Measurements from ENCODE around the gene ATP5PD. TPM values are rescaled to one million over a fixed set of nuclear protein-coding genes. Genes with fewer than 3 reads are reported as not detected.
A peak's percentile ranks its signal among the peaks of the same experiment; 100 is the strongest.

ATP5PD gene
- total and polyA plus RNA-seq, 2 of the 13 experiments (the other 11 are each of a cell fraction or from before 2014, with no cell fraction given), result 158 to 428 TPM

- TF ChIP-seq HNF1A (IDR thresholded peaks at IDR 0.05; ENCODE audit: low read depth) (no peak), HNF1A (CRISPR knock-in tag; IDR thresholded peaks at IDR 0.05; ENCODE audit: borderline replicate concordance) (peak; percentile 71), EED (CRISPR knock-in tag; IDR thresholded peaks at IDR 0.05) (peak; percentile 13; the same call in 1 of the 2 replicates), MEIS1 (CRISPR knock-in tag; IDR thresholded peaks at IDR 0.05; ENCODE audit: borderline replicate concordance) (peak; percentile 93), ZNF17 (CRISPR knock-in tag; IDR thresholded peaks at IDR 0.05) (no peak), ADNP (CRISPR knock-in tag; IDR thresholded peaks at IDR 0.05) (no peak), PTBP1 (IDR thresholded peaks at IDR 0.05; ENCODE audit: low read depth, low read length, poor library complexity, severe bottlenecking) (peak; percentile 95), ZNF160 (CRISPR knock-in tag; IDR thresholded peaks at IDR 0.05) (no peak; the same call in none of the 2 replicates), ZNF572 (CRISPR knock-in tag; IDR thresholded peaks at IDR 0.05) (peak; percentile 95), ZNF350 (CRISPR knock-in tag; IDR thresholded peaks at IDR 0.05; ENCODE audit: borderline replicate concordance, low read depth) (peak; percentile 89), ATF3 (CRISPR knock-in tag; IDR thresholded peaks at IDR 0.05) (no peak), CEBPB (IDR thresholded peaks at IDR 0.05; ENCODE audit: borderline replicate concordance, low read depth, low read length) (peak; percentile 74), SALL1 (CRISPR knock-in tag; IDR thresholded peaks at IDR 0.05) (peak; percentile 87; the same call in 1 of the 2 replicates), MAFG (CRISPR knock-in tag; IDR thresholded peaks at IDR 0.05) (no peak), ZNF530 (CRISPR knock-in tag; IDR thresholded peaks at IDR 0.05; ENCODE audit: low read depth) (no peak), RBFOX2 (IDR thresholded peaks at IDR 0.05; ENCODE audit: low read depth, low read length) (peak; percentile 95), WIZ (CRISPR knock-in tag; IDR thresholded peaks at IDR 0.05) (no peak), ZNF788 (CRISPR knock-in tag; IDR thresholded peaks at IDR 0.05; ENCODE audit: borderline replicate concordance) (no peak), ARID2 (CRISPR knock-in tag; IDR thresholded peaks at IDR 0.05; ENCODE audit: borderline replicate concordance) (no peak), ZFP36 (IDR thresholded peaks at IDR 0.05; ENCODE audit: borderline replicate concordance, low read depth, low read length, partially characterized antibody) (no peak), ZNF597 (CRISPR knock-in tag; IDR thresholded peaks at IDR 0.05) (no peak), HNRNPH1 (optimal IDR thresholded peaks at IDR 0.05; ENCODE audit: low read depth, low read length) (no peak), ZNF24 (IDR thresholded peaks at IDR 0.05) (no peak)
These were observed at the start of gene ATP5PD, which contains the start of gene KCTD2 (continued) for GRCh38 chr17:75046407-75047289.
